ENCODE results near the gene XIRP1.

XIRP1 gene

GRCh38 chr3:39216176-39216790 lies 23.9 kb upstream of the XIRP1 start:
- no peak overlapping the region for H3K4me3 Mint-ChIP-seq
- peak; percentile 59 for ATAC-seq

GRCh38 chr3:39213613-39214012 lies 21.2 kb upstream of the XIRP1 start:
- Mint-ChIP-seq H3K4me1 (peaks cover 19% of the 10 kb centered on the region), H3K27ac (no peak overlapping the region), H3K36me3 (ENCODE audit: low read depth) (no peaks in the 10 kb centered on the region), H3K27me3 (peaks cover 12% of the 10 kb centered on the region), H3K4me3 (no peak overlapping the region), H3K9me3 (no peaks in the 10 kb centered on the region)
- DNase-seq = no peak
- no peak for ATAC-seq

More at GRCh38 chr3:39216176-39216790, 23.9 kb upstream of the XIRP1 start:
- H3K27ac Mint-ChIP-seq = no peak overlapping the region
- no peak for DNase-seq
- H3K27me3 Mint-ChIP-seq = peaks cover 15% of the 10 kb centered on the region
- no peaks in the 10 kb centered on the region for H3K36me3 Mint-ChIP-seq (ENCODE audit: low read depth)
- H3K9me3 Mint-ChIP-seq = no peaks in the 10 kb centered on the region
- peaks cover 18% of the 10 kb centered on the region for H3K4me1 Mint-ChIP-seq

- H3K9me3 Mint-ChIP-seq = no peaks in the 10 kb centered on the region
- H3K27ac Mint-ChIP-seq = no peak overlapping the region
- DNase-seq = no peak
- no peak for ATAC-seq
- peaks cover 12% of the 10 kb centered on the region for H3K27me3 Mint-ChIP-seq
- peaks cover 24% of the 10 kb centered on the region for H3K4me1 Mint-ChIP-seq
- no peak overlapping the region for H3K4me3 Mint-ChIP-seq
- H3K36me3 Mint-ChIP-seq (ENCODE audit: low read depth) = no peaks in the 10 kb centered on the region
Observed at GRCh38 chr3:39212665-39213064, 20.3 kb upstream of the XIRP1 start.

GRCh38 chr3:39211332-39212130 lies 19.1 kb upstream of the XIRP1 start:
- no peaks in the 10 kb centered on the region for H3K36me3 Mint-ChIP-seq (ENCODE audit: low read depth)
- peaks cover 3% of the 10 kb centered on the region for H3K27me3 Mint-ChIP-seq
- no peak for ATAC-seq
- peak overlapping the region; percentile 5 for H3K27ac Mint-ChIP-seq
- H3K4me1 Mint-ChIP-seq = peaks cover 21% of the 10 kb centered on the region
- H3K4me3 Mint-ChIP-seq = no peak overlapping the region
- no peak for DNase-seq
- no peaks in the 10 kb centered on the region for H3K9me3 Mint-ChIP-seq

GRCh38 chr3:39210078-39210477 lies 17.7 kb upstream of the XIRP1 start:
- H3K27me3 Mint-ChIP-seq = no peaks in the 10 kb centered on the region
- peaks cover 12% of the 10 kb centered on the region for H3K4me1 Mint-ChIP-seq

GRCh38 chr3:39209329-39209970 lies 17.1 kb upstream of the XIRP1 start:
- Mint-ChIP-seq H3K27me3 (no peaks in the 10 kb centered on the region), H3K36me3 (ENCODE audit: low read depth) (no peaks in the 10 kb centered on the region), H3K27ac (no peak overlapping the region), H3K4me1 (peaks cover 12% of the 10 kb centered on the region), H3K4me3 (no peak overlapping the region), H3K9me3 (no peaks in the 10 kb centered on the region)
- ATAC-seq (no peak), DNase-seq (no peak)

More at GRCh38 chr3:39210078-39210477, 17.7 kb upstream of the XIRP1 start:
- ATAC-seq (no peak), DNase-seq (no peak)
- Mint-ChIP-seq H3K27ac (no peak overlapping the region), H3K9me3 (no peaks in the 10 kb centered on the region), H3K4me3 (no peak overlapping the region), H3K36me3 (ENCODE audit: low read depth) (no peaks in the 10 kb centered on the region)

- Mint-ChIP-seq H3K27me3 (peaks cover 1% of the 10 kb centered on the region), H3K4me1 (peaks cover 12% of the 10 kb centered on the region), H3K27ac (no peak overlapping the region), H3K36me3 (ENCODE audit: low read depth) (no peaks in the 10 kb centered on the region), H3K9me3 (no peaks in the 10 kb centered on the region), H3K4me3 (no peak overlapping the region)
- DNase-seq (peak; percentile 50), ATAC-seq (no peak)
Observed at GRCh38 chr3:39208463-39209055, 16.2 kb upstream of the XIRP1 start.

GRCh38 chr3:39207361-39208186 lies 15.2 kb upstream of the XIRP1 start:
- no peak for ATAC-seq
- DNase-seq = no peak
- H3K36me3 Mint-ChIP-seq (ENCODE audit: low read depth) = no peaks in the 10 kb centered on the region
- no peak overlapping the region for H3K27ac Mint-ChIP-seq
- H3K27me3 Mint-ChIP-seq = peaks cover 6% of the 10 kb centered on the region
- no peaks in the 10 kb centered on the region for H3K9me3 Mint-ChIP-seq
- H3K4me1 Mint-ChIP-seq = peaks cover 15% of the 10 kb centered on the region
- no peak overlapping the region for H3K4me3 Mint-ChIP-seq

GRCh38 chr3:39205919-39206516 lies 13.6 kb upstream of the XIRP1 start:
- H3K36me3 Mint-ChIP-seq (ENCODE audit: low read depth) = no peaks in the 10 kb centered on the region
- no peaks in the 10 kb centered on the region for H3K9me3 Mint-ChIP-seq
- H3K27me3 Mint-ChIP-seq = peaks cover 6% of the 10 kb centered on the region
- peaks cover 17% of the 10 kb centered on the region for H3K4me1 Mint-ChIP-seq
- ATAC-seq = no peak
- no peak overlapping the region for H3K4me3 Mint-ChIP-seq
- DNase-seq = no peak
- H3K27ac Mint-ChIP-seq = no peak overlapping the region

GRCh38 chr3:39205131-39205530 lies 12.7 kb upstream of the XIRP1 start:
- no peaks in the 10 kb centered on the region for H3K9me3 Mint-ChIP-seq
- ATAC-seq (no peak), DNase-seq (no peak)
- no peak overlapping the region for H3K4me3 Mint-ChIP-seq
- peaks cover 6% of the 10 kb centered on the region for H3K27me3 Mint-ChIP-seq
- H3K36me3 Mint-ChIP-seq (ENCODE audit: low read depth) = no peaks in the 10 kb centered on the region
- no peak overlapping the region for H3K27ac Mint-ChIP-seq
- peaks cover 15% of the 10 kb centered on the region for H3K4me1 Mint-ChIP-seq

- ATAC-seq = no peak
- Mint-ChIP-seq H3K36me3 (ENCODE audit: low read depth) (no peaks in the 10 kb centered on the region), H3K27ac (no peak overlapping the region), H3K4me3 (no peak overlapping the region), H3K9me3 (no peaks in the 10 kb centered on the region), H3K4me1 (peaks cover 10% of the 10 kb centered on the region), H3K27me3 (peaks cover 6% of the 10 kb centered on the region)
- no peak for DNase-seq
Observed at GRCh38 chr3:39203860-39204259, 11.5 kb upstream of the XIRP1 start.

GRCh38 chr3:39203402-39203801 lies 11.0 kb upstream of the XIRP1 start:
- Mint-ChIP-seq H3K9me3 (no peaks in the 10 kb centered on the region), H3K27ac (no peak overlapping the region), H3K4me1 (peaks cover 10% of the 10 kb centered on the region), H3K4me3 (no peak overlapping the region), H3K36me3 (ENCODE audit: low read depth) (no peaks in the 10 kb centered on the region), H3K27me3 (peaks cover 6% of the 10 kb centered on the region)
- no peak for DNase-seq
- no peak for ATAC-seq

GRCh38 chr3:39202094-39202493 lies 9.7 kb upstream of the XIRP1 start:
- no peak overlapping the region for H3K4me3 Mint-ChIP-seq
- peak; percentile 36 for ATAC-seq
- peaks cover 6% of the 10 kb centered on the region for H3K27me3 Mint-ChIP-seq
- no peaks in the 10 kb centered on the region for H3K9me3 Mint-ChIP-seq
- peaks cover 5% of the 10 kb centered on the region for H3K4me1 Mint-ChIP-seq
- H3K36me3 Mint-ChIP-seq (ENCODE audit: low read depth) = no peaks in the 10 kb centered on the region
- DNase-seq = no peak
- H3K27ac Mint-ChIP-seq = no peak overlapping the region
